Neural cell (in vitro differentiated cells): ENCODE measurements around the gene SPIB. TPM values are rescaled to one million over a fixed set of nuclear protein-coding genes. Genes with fewer than 3 reads are reported as not detected.

Experiments used
- H2AFZ ChIP-seq: fragments of 200-600, 300-800 bp; sonication (generic), shearing (Covaris generic); 2 replicates; pipeline ENCODE4 v1.6.0; 2014; ENCODE audit warnings: low read depth, mild to moderate bottlenecking, antibody characterized with exemption, low read length, moderate library complexity
- H3F3A ChIP-seq: fragments of 200-600 bp; shearing (Covaris generic); 2 replicates; pipeline ENCODE4 v1.6.1; 2016; ENCODE audit warnings: mild to moderate bottlenecking, moderate library complexity, mixed read lengths, antibody characterized with exemption, low read length; ENCODE audit not compliant: insufficient read depth, poor library complexity, severe bottlenecking
- H3K27ac ChIP-seq: fragments of 200-600, 300-800 bp; sonication (generic), shearing (Covaris generic); 2 replicates; pipeline ENCODE4 v1.5.1; 2014; ENCODE audit warnings: mild to moderate bottlenecking, low read length, moderate library complexity
- H3K27me3 ChIP-seq: fragments of 300-800, 200-600 bp; sonication (generic), shearing (Covaris generic); 2 replicates; pipeline ENCODE4 v1.6.0; 2014; ENCODE audit warnings: mild to moderate bottlenecking, low read depth, low read length, moderate library complexity; ENCODE audit not compliant: insufficient read depth
- H3K36me3 ChIP-seq: fragments of 300-800, 200-600 bp; sonication (generic), shearing (Covaris generic); 2 replicates; pipeline ENCODE4 v1.5.1; 2014; ENCODE audit warnings: mild to moderate bottlenecking, antibody characterized with exemption, low read length, moderate library complexity; ENCODE audit not compliant: insufficient read depth
- H3K4me2 ChIP-seq: fragments of 300-800, 200-600 bp; sonication (generic), shearing (Covaris generic); 2 replicates; pipeline ENCODE4 v1.6.0; 2014; ENCODE audit warnings: mild to moderate bottlenecking, low read length
- H3K4me3 ChIP-seq: fragments of 300-800, 200-600 bp; sonication (generic), shearing (Covaris generic); 2 replicates; pipeline ENCODE4 v1.5.1; 2014; ENCODE audit warnings: mild to moderate bottlenecking, low read length, moderate library complexity
- H3K79me2 ChIP-seq: fragments of 200-600 bp; shearing (Covaris generic); replicated peaks from 2 replicates; pipeline ENCODE4 v1.6.0; 2014; ENCODE audit warnings: mild to moderate bottlenecking, low read length, moderate library complexity; ENCODE audit not compliant: insufficient read depth
- H3K9ac ChIP-seq: fragments of 300-800, 200-600 bp; sonication (generic), shearing (Covaris generic); 2 replicates; pipeline ENCODE4 v1.6.1; 2016; ENCODE audit warnings: mild to moderate bottlenecking, low read length, mixed read lengths
- H3K9me2 ChIP-seq: fragments of 200-600 bp; shearing (Covaris generic); 2 replicates; pipeline ENCODE4 v1.6.1; 2016; ENCODE audit warnings: mild to moderate bottlenecking, low read length, mixed read lengths; ENCODE audit not compliant: insufficient read depth
- H3K9me3 ChIP-seq: fragments of 200-600, 300-800 bp; sonication (generic), shearing (Covaris generic); 2 replicates; pipeline ENCODE4 v1.6.1; 2016; ENCODE audit warnings: mild to moderate bottlenecking, mixed run types, low read length, moderate library complexity, mixed read lengths
- H4K20me1 ChIP-seq: fragments of 200-600 bp; shearing (Covaris generic); 2 replicates; pipeline ENCODE4 v1.6.1; 2016; ENCODE audit warnings: mild to moderate bottlenecking, mixed run types; ENCODE audit not compliant: insufficient read depth
- CTCF ChIP-seq: fragments of 450-650 bp; IDR thresholded peaks from 2 replicates; pipeline ENCODE4 v1.5.1; 2014; ENCODE audit warnings: antibody characterized with exemption, mild to moderate bottlenecking, moderate library complexity; ENCODE audit not compliant: poor library complexity, severe bottlenecking
- EP300 ChIP-seq: fragments of 450-650 bp; conservative IDR thresholded peaks from 2 replicates; pipeline ENCODE4 v1.6.1; 2014; ENCODE audit warnings: antibody characterized with exemption, mild to moderate bottlenecking, moderate library complexity; ENCODE audit not compliant: poor library complexity, severe bottlenecking
- EZH2 ChIP-seq: fragments of 200-600, 300-800 bp; shearing (Covaris generic), sonication (generic); IDR thresholded peaks from 2 replicates; pipeline ENCODE4 v1.6.1; 2014; ENCODE audit warnings: antibody characterized with exemption, low read length, borderline replicate concordance, mild to moderate bottlenecking; ENCODE audit not compliant: insufficient read depth, poor library complexity, severe bottlenecking
- MXI1 ChIP-seq: fragments of 450-650 bp; conservative IDR thresholded peaks from 2 replicates; pipeline ENCODE4 v1.6.1; 2014; ENCODE audit warnings: antibody characterized with exemption, mild to moderate bottlenecking; ENCODE audit not compliant: poor library complexity, severe bottlenecking
- POLR2AphosphoS5 ChIP-seq: IDR thresholded peaks from 2 replicates; pipeline ENCODE4 v1.6.1; 2012
- RAD21 ChIP-seq: fragments of 450-650 bp; conservative IDR thresholded peaks from 2 replicates; pipeline ENCODE4 v1.6.1; 2014; ENCODE audit warnings: antibody characterized with exemption, mild to moderate bottlenecking, moderate library complexity
- REST ChIP-seq: IDR thresholded peaks from 2 replicates; pipeline ENCODE4 v1.6.1; 2012; ENCODE audit warnings: borderline replicate concordance
- SMC3 ChIP-seq: fragments of 450-650 bp; conservative IDR thresholded peaks from 2 replicates; pipeline ENCODE4 v1.6.1; 2014; ENCODE audit warnings: antibody characterized with exemption, mild to moderate bottlenecking, moderate library complexity; ENCODE audit not compliant: poor library complexity
- TAF1 ChIP-seq: IDR thresholded peaks from 2 replicates; pipeline ENCODE4 v1.6.1; 2012; ENCODE audit warnings: low read depth
- polyA plus RNA-seq: library from polyadenylated mRNA; depleted of rRNA; stranded (reverse); fragments of >200 nt; gene quantifications from 2 replicates; pipeline ENCODE4 v1.2.3, GENCODE V29; 2014

Gene SPIB
- polyA plus RNA-seq, 1 donor from 2014 or later, result not detected

- H3K4me3 ChIP-seq, result no peak overlapping the region
- H3K79me2 ChIP-seq, result no peaks in the 10 kb centered on the region
- H3K9me3 ChIP-seq, result no peaks in the 10 kb centered on the region
- H3K27me3 ChIP-seq, result no peaks in the 10 kb centered on the region
- no peak overlapping the region for H3K27ac ChIP-seq
- H3F3A ChIP-seq, result no peaks in the 10 kb centered on the region
- H3K9me2 ChIP-seq, result no peaks in the 10 kb centered on the region
- H3K9ac ChIP-seq, result no peak overlapping the region
- no peaks in the 10 kb centered on the region for H3K36me3 ChIP-seq
- H4K20me1 ChIP-seq, result no peaks in the 10 kb centered on the region
- H2AFZ ChIP-seq, result no peak overlapping the region
- TF ChIP-seq EZH2, result no peak
- no peak for TF ChIP-seq TAF1
- no peak for TF ChIP-seq EP300
- no peak for TF ChIP-seq SMC3
- no peak for TF ChIP-seq REST
- TF ChIP-seq RAD21, result no peak
- TF ChIP-seq POLR2AphosphoS5, result no peak
- TF ChIP-seq MXI1, result no peak
- TF ChIP-seq CTCF, result no peak
- H3K4me2 ChIP-seq, result no peak overlapping the region
Observed at GRCh38 chr19:50466706-50467039, 47.9 kb downstream of the SPIB start.

GRCh38 chr19:50467566-50467965 lies 48.8 kb downstream of the SPIB start:
- Histone ChIP-seq H3K9me3 (no peaks in the 10 kb centered on the region), H3K36me3 (no peaks in the 10 kb centered on the region), H3K27ac (no peak overlapping the region), H3K4me3 (no peak overlapping the region), H3K9ac (no peak overlapping the region), H3K9me2 (no peaks in the 10 kb centered on the region), H3K4me2 (no peak overlapping the region), H3K27me3 (no peaks in the 10 kb centered on the region), H2AFZ (no peak overlapping the region), H4K20me1 (no peaks in the 10 kb centered on the region), H3F3A (no peaks in the 10 kb centered on the region), H3K79me2 (no peaks in the 10 kb centered on the region)
- TF ChIP-seq EZH2 (no peak), SMC3 (no peak), MXI1 (no peak), TAF1 (no peak), RAD21 (no peak), POLR2AphosphoS5 (no peak), EP300 (no peak), REST (no peak), CTCF (no peak)
